Measurements from ENCODE around the gene SPEM2.

Gene SPEM2

GRCh38 chr17:7425316-7425715, at the start of gene SPEM2:
TSS of gene SPEM2 (plus strand) at chr17:7425616. CDS start at chr17:7425689, 73 bp downstream.
- no peak within 1 kb of the TSS for H2AFZ ChIP-seq (ENCODE audit: low read depth, low read length, severe bottlenecking)
- H3K4me2 ChIP-seq (ENCODE audit: low read depth, low read length, poor library complexity, severe bottlenecking) = no peak within 1 kb of the TSS
- H3K27me3 ChIP-seq (ENCODE audit: low read length) = no peaks in the 10 kb centered on the region
- H3K27ac ChIP-seq (ENCODE audit: low read depth, low read length) = no peak within 1 kb of the TSS
- no peaks in the 10 kb centered on the region for H3K36me3 ChIP-seq (ENCODE audit: low read length)
- H3K9me3 ChIP-seq (ENCODE audit: insufficient read depth, low read length) = no peaks in the 10 kb centered on the region
- no peak for TF ChIP-seq EZH2phosphoT487 (conservative IDR thresholded peaks at IDR 0.05; ENCODE audit: low read length)
- no peak for TF ChIP-seq CTCF (IDR thresholded peaks at IDR 0.05; ENCODE audit: insufficient read depth, low read length, poor library complexity, severe bottlenecking)
- H3K4me3 ChIP-seq (ENCODE audit: insufficient read depth, low read length, poor library complexity, severe bottlenecking) = no peak within 1 kb of the TSS
- H3K9me2 ChIP-seq (replicated peaks; ENCODE audit: insufficient read depth, low read length) = no peaks in the 10 kb centered on the region
- H3K9ac ChIP-seq (ENCODE audit: low read length) = no peak within 1 kb of the TSS
- H3F3A ChIP-seq (ENCODE audit: insufficient read depth) = no peaks in the 10 kb centered on the region
- H4K20me1 ChIP-seq (ENCODE audit: low read depth, low read length) = no peaks in the 10 kb centered on the region
- H3K79me2 ChIP-seq (ENCODE audit: insufficient read depth, low read length) = no peaks in the 10 kb centered on the region

GRCh38 chr17:7379134-7379533, 46.3 kb upstream of the SPEM2 start:
- Histone ChIP-seq H3K27ac (ENCODE audit: low read depth, low read length) (no peak overlapping the region), H3K9ac (ENCODE audit: low read length) (no peak overlapping the region), H3F3A (ENCODE audit: insufficient read depth) (no peaks in the 10 kb centered on the region), H3K9me3 (ENCODE audit: insufficient read depth, low read length) (peaks cover 9% of the 10 kb centered on the region; the same call in 1 of the 2 replicates), H4K20me1 (ENCODE audit: low read depth, low read length) (no peaks in the 10 kb centered on the region), H3K4me2 (ENCODE audit: low read depth, low read length, poor library complexity, severe bottlenecking) (no peak overlapping the region), H3K79me2 (ENCODE audit: insufficient read depth, low read length) (no peaks in the 10 kb centered on the region), H3K4me3 (ENCODE audit: insufficient read depth, low read length, poor library complexity, severe bottlenecking) (no peak overlapping the region), H2AFZ (ENCODE audit: low read depth, low read length, severe bottlenecking) (no peak overlapping the region), H3K9me2 (replicated peaks; ENCODE audit: insufficient read depth, low read length) (no peaks in the 10 kb centered on the region), H3K36me3 (ENCODE audit: low read length) (no peaks in the 10 kb centered on the region), H3K27me3 (ENCODE audit: low read length) (no peaks in the 10 kb centered on the region)
- no peak for TF ChIP-seq EZH2phosphoT487 (conservative IDR thresholded peaks at IDR 0.05; ENCODE audit: low read length)
- no peak for TF ChIP-seq CTCF (IDR thresholded peaks at IDR 0.05; ENCODE audit: insufficient read depth, low read length, poor library complexity, severe bottlenecking)

DNA sequence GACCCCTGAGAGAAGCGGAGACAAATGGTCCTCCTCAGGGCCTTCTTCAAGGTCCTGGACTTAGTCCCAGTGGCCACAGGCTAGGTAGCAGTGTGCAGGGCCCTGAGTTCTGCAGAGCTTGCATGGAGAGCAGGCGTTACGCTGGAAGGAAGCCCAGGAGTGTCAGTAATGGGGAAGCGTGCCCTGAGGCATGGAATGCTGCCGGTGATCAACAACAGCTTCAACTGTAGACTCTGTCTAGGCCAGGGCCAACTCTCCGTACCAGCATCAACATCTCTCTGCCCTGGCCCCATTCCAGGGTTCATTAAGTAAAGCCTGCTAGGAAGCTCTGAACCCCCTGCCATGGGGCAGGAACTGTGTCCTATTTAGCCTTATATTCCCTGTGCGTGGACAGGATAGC, 45.1 kb upstream of the SPEM2 start:
- H2AFZ ChIP-seq (ENCODE audit: low read depth, low read length, severe bottlenecking) = no peak overlapping the region
- peaks cover 9% of the 10 kb centered on the region; the same call in 1 of the 2 replicates for H3K9me3 ChIP-seq (ENCODE audit: insufficient read depth, low read length)
- no peak overlapping the region for H3K9ac ChIP-seq (ENCODE audit: low read length)

More for the DNA sequence above, 45.1 kb upstream of the SPEM2 start:
- Histone ChIP-seq H3K27ac (ENCODE audit: low read depth, low read length) (no peak overlapping the region), H3K9me2 (replicated peaks; ENCODE audit: insufficient read depth, low read length) (no peaks in the 10 kb centered on the region), H3K4me3 (ENCODE audit: insufficient read depth, low read length, poor library complexity, severe bottlenecking) (no peak overlapping the region), H4K20me1 (ENCODE audit: low read depth, low read length) (no peaks in the 10 kb centered on the region), H3K27me3 (ENCODE audit: low read length) (no peaks in the 10 kb centered on the region), H3K79me2 (ENCODE audit: insufficient read depth, low read length) (no peaks in the 10 kb centered on the region), H3K36me3 (ENCODE audit: low read length) (no peaks in the 10 kb centered on the region), H3F3A (ENCODE audit: insufficient read depth) (no peaks in the 10 kb centered on the region), H3K4me2 (ENCODE audit: low read depth, low read length, poor library complexity, severe bottlenecking) (no peak overlapping the region)
- TF ChIP-seq CTCF (IDR thresholded peaks at IDR 0.05; ENCODE audit: insufficient read depth, low read length, poor library complexity, severe bottlenecking) (no peak), EZH2phosphoT487 (conservative IDR thresholded peaks at IDR 0.05; ENCODE audit: low read length) (no peak)

All from SU-DHL-6 (cell line).